Peyer's patch (tissue), 4 donors: ENCODE data around the gene C4orf50. TPM values are rescaled to one million over a fixed set of nuclear protein-coding genes. Genes with fewer than 3 reads are reported as not detected.

Experiments used
- DNase-seq, 3 donors: peaks; one replicate each; pipeline ENCODE4 v3.0.0-alpha.2; 2017 to 2019
- H3K27ac ChIP-seq, 4 donors: fragments of 200-600 bp; sonication (generic); one replicate each; pipeline ENCODE4 v1.5.1; 2016 to 2019
- H3K27me3 ChIP-seq, 2 donors: fragments of 200-600 bp; sonication (generic); one replicate each; pipeline ENCODE4 v1.5.1; 2019
- H3K36me3 ChIP-seq, 3 donors: fragments of 200-600 bp; sonication (generic); one replicate each; pipeline ENCODE4 v1.5.1; 2016 to 2019
- H3K4me1 ChIP-seq, 4 donors: fragments of 200-600 bp; sonication (generic); one replicate each; pipeline ENCODE4 v1.5.1; 2016 to 2019
- H3K4me3 ChIP-seq, 4 donors: fragments of 200-600 bp; sonication (generic); 1 replicate in 3 of 4; 2 replicates in 1 of 4; pipeline ENCODE4 v1.5.1; 2016 to 2019; ENCODE audit warnings: mild to moderate bottlenecking in 1 of 4
- H3K9me3 ChIP-seq, 4 donors: fragments of 200-600 bp; sonication (generic); one replicate each; pipeline ENCODE4 v1.5.1; 2016 to 2019; ENCODE audit warnings: mild to moderate bottlenecking in 1 of 4
- POLR2A ChIP-seq, 2 donors: fragments of 450-650 bp; IDR thresholded peaks; one replicate each; pipeline ENCODE4 v1.5.1; 2017; ENCODE audit warnings: antibody characterized with exemption in 2 of 2, mild to moderate bottlenecking in 2 of 2, moderate library complexity in 2 of 2
- total RNA-seq, 4 donors: library from RNA; depleted of rRNA; stranded (reverse); fragments of >200 nt; gene quantifications; one replicate each; pipeline ENCODE4 v1.1.0, GENCODE V29; 2016
- TF ChIP-seq, protein P1 (sequence below), 6 experiments: fragments of 450-650 bp in 4 of 6; fragments of 200-600 bp in 2 of 6; sonication (generic) in 1 of 6; IDR thresholded peaks; one replicate each; pipeline ENCODE4 v1.5.1; 2017 to 2019; ENCODE audit warnings: antibody characterized with exemption in 6 of 6, mild to moderate bottlenecking in 3 of 6, moderate library complexity in 1 of 6

Gene C4orf50
- total RNA-seq, 4 donors from 2014 or later = 0.19 to 0.83 (median 0.40) TPM; not detected in 1

DNA sequence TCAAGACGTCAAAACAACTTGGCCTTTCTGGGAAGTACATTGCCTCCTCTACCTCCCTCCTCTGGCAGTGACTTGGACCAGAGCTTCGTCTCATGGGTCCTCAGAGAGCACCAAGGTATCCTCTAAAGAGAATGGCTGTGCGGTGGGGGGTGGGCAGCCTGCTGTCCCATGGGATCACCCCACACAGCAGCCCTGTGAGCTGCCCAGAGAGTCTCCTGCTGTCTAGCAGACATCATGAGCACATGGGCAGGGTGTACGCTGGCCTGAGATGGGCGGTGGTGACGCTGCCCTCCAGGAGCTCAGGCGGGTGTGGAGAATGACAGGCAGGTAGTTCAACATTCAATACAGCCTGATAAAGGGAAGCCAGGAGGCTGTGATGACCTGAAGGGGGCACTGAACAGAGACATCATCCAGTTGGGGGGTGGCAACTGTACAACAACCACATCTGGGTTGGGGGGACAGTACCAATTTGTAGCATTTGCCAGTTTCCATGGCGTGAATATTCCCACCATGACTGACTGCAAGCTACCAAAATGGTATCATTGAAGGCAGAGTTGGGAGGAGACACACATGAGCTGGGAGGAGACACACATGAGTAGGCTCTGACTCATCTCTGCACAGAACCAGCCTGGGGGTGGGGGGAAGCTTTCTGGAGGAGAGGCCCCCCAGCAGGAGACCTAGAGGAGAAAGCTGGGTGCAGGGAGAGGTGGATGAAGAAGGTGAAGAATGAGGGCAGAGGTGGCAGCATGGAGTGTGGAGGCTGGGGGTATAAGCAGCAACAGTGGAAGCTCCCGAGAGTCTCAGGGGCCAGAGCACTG lies 35.9 kb downstream of the C4orf50 start:
- no peak overlapping the region for H3K27ac ChIP-seq
- H3K36me3 ChIP-seq = no peaks in the 10 kb centered on the region
- no peak for TF ChIP-seq POLR2A (IDR thresholded peaks at IDR 0.05)
- TF ChIP-seq, protein P1, sequence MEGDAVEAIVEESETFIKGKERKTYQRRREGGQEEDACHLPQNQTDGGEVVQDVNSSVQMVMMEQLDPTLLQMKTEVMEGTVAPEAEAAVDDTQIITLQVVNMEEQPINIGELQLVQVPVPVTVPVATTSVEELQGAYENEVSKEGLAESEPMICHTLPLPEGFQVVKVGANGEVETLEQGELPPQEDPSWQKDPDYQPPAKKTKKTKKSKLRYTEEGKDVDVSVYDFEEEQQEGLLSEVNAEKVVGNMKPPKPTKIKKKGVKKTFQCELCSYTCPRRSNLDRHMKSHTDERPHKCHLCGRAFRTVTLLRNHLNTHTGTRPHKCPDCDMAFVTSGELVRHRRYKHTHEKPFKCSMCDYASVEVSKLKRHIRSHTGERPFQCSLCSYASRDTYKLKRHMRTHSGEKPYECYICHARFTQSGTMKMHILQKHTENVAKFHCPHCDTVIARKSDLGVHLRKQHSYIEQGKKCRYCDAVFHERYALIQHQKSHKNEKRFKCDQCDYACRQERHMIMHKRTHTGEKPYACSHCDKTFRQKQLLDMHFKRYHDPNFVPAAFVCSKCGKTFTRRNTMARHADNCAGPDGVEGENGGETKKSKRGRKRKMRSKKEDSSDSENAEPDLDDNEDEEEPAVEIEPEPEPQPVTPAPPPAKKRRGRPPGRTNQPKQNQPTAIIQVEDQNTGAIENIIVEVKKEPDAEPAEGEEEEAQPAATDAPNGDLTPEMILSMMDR (IDR thresholded peaks at IDR 0.05) = no peak
- H3K4me3 ChIP-seq = no peak overlapping the region
- no peaks in the 10 kb centered on the region for H3K4me1 ChIP-seq
- peak in 1 of 3 donors; percentile 17 for DNase-seq
- no peaks in the 10 kb centered on the region for H3K27me3 ChIP-seq
- no peaks in the 10 kb centered on the region for H3K9me3 ChIP-seq

DNA sequence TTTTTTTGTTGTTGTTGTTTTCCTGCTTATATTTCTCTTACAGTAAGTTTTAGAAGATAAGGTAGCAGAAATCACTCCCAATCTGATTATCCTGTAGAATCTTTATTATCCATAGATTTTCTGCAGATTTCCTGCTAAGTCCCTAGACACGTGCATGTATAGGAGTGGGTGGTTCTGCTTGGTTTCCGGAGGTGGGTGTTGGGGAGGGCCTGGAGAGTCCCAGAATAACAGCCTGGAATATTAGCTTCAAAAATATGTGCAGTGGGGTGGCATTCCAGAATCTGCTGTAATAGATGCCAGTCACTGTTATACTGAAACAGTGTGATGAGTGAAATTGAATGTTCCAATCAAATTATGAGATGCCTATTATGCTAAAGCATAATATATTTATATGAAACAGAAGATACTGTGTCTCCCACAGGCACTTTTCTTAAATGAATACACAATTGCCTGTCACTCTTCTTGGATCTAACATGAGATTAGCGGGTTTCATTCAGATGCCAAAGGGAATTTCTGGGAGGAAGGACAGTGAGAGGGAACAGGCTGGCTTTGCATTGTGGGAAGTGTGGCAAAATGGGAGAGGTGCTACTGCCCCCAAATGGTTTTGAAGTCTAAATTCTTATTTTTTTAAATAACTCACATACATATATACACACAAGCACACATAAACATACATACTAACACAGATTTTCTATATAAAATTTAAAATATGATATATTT lies 37.6 kb downstream of the C4orf50 start:
- H3K27ac ChIP-seq = no peak overlapping the region
- no peaks in the 10 kb centered on the region for H3K36me3 ChIP-seq
- DNase-seq = no peak
- no peaks in the 10 kb centered on the region for H3K27me3 ChIP-seq
- H3K9me3 ChIP-seq = no peaks in the 10 kb centered on the region
- TF ChIP-seq POLR2A (IDR thresholded peaks at IDR 0.05) = no peak
- TF ChIP-seq, protein P1 (IDR thresholded peaks at IDR 0.05) = no peak
- H3K4me1 ChIP-seq = no peaks in the 10 kb centered on the region
- no peak overlapping the region for H3K4me3 ChIP-seq

DNA sequence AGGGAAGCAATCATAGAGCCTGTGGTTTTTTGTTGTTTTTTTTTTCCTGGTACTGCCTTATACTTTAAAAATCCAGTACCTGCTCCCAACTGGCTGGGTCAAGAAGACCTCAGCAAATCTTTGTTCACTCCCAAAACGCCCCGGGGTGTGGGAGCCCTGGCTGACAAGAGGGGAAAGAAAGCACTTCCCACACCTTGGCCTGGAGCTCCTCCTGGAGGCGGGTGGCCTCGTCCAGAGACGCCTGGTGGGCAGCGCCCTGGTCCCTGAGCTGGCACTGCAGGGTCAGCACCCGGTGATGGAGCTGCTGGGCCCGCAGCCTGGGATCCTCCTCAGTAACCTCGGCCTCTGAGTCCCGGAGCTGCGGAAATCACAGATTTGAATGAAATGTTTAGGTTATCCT lies 38.2 kb downstream of the C4orf50 start:
- TF ChIP-seq, protein P1 (IDR thresholded peaks at IDR 0.05) = no peak
- TF ChIP-seq POLR2A (IDR thresholded peaks at IDR 0.05) = no peak
- no peaks in the 10 kb centered on the region for H3K27me3 ChIP-seq
- no peak overlapping the region for H3K27ac ChIP-seq
- H3K4me1 ChIP-seq = no peaks in the 10 kb centered on the region
- H3K4me3 ChIP-seq = no peak overlapping the region
- no peaks in the 10 kb centered on the region for H3K36me3 ChIP-seq
- no peak for DNase-seq
- H3K9me3 ChIP-seq = no peaks in the 10 kb centered on the region

DNA sequence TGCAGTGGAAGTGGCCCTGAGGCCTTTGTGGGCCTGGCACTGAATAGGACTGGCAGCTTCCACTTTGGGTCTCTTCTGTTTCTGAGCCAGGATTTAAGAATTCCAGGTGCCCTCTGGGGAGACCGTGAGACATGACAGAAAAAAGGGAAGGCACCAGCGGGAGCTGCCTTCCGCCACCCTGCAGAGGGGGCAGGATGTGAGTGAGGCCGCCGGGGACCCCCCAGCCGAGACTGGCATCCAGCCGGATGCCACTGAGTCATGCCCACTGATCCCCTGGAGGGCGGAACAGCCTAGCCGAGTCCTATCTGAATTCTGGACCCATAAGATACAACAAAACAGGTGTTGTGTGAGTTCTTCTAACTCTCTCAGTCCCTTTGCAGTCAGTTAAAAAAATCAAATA lies 41.3 kb downstream of the C4orf50 start:
- no peak overlapping the region for H3K4me3 ChIP-seq
- no peaks in the 10 kb centered on the region for H3K4me1 ChIP-seq
- H3K36me3 ChIP-seq = no peaks in the 10 kb centered on the region
- peak in 1 of 3 donors; percentile 25 for DNase-seq
- no peak overlapping the region for H3K27ac ChIP-seq
- TF ChIP-seq, protein P1 (IDR thresholded peaks at IDR 0.05) = no peak
- H3K9me3 ChIP-seq = no peaks in the 10 kb centered on the region
- H3K27me3 ChIP-seq = no peaks in the 10 kb centered on the region

DNA sequence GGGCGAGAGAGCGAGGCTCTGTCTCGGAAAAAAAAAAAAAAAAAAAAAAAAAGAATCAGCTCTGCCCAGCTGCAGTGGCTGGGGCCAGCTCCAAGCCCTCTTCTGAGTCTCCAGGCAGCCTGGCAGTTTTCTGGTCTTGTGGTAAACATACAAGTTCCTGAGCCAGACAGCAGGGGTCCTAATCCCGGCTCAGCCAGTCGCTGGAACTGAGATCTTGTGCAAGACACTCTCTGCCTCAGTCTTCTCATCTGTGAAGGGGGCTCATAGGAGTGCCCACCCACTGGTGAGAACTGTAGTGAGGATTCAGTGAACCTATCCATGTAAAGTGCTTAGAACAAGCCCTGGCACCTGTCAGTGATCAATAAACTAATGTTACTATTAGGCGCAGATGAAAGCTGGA lies 41.8 kb downstream of the C4orf50 start:
- Histone ChIP-seq H3K4me1 (no peaks in the 10 kb centered on the region), H3K27me3 (no peaks in the 10 kb centered on the region), H3K9me3 (no peaks in the 10 kb centered on the region), H3K4me3 (no peak overlapping the region), H3K27ac (no peak overlapping the region), H3K36me3 (no peaks in the 10 kb centered on the region)
- TF ChIP-seq POLR2A (IDR thresholded peaks at IDR 0.05) = no peak
- TF ChIP-seq, protein P1 (IDR thresholded peaks at IDR 0.05) = no peak
- DNase-seq = peak in 1 of 3 donors; percentile 9
